HG02973 (cell line): ENCODE data around the gene ARHGEF16.

Source experiments
- ATAC-seq: cut with Tn5 transposase; IDR thresholded peaks from one replicate; pipeline ENCODE4 v1.9.1; 2021; ENCODE audit warnings: moderate library complexity; ENCODE audit not compliant: unreplicated experiment

Gene ARHGEF16

GRCh38 chr1:3466366-3467075, 12.1 kb downstream of the ARHGEF16 start:
- no peak for ATAC-seq

- no peak for ATAC-seq
Observed at GRCh38 chr1:3467096-3468036, 12.9 kb downstream of the ARHGEF16 start.

- no peak for ATAC-seq
Observed at GRCh38 chr1:3468236-3469103, 14.0 kb downstream of the ARHGEF16 start.

GRCh38 chr1:3469104-3469848, 14.8 kb downstream of the ARHGEF16 start:
- ATAC-seq: no peak

- ATAC-seq: no peak
Observed at GRCh38 chr1:3469849-3470649, 15.6 kb downstream of the ARHGEF16 start.

- ATAC-seq: no peak
Observed at GRCh38 chr1:3470650-3471355, 16.3 kb downstream of the ARHGEF16 start.

GRCh38 chr1:3471356-3472087, 17.1 kb downstream of the ARHGEF16 start:
- ATAC-seq: no peak

GRCh38 chr1:3472088-3472850, 17.8 kb downstream of the ARHGEF16 start:
- ATAC-seq: no peak

GRCh38 chr1:3472906-3473305, 18.4 kb downstream of the ARHGEF16 start:
- ATAC-seq: no peak

- no peak for ATAC-seq
Observed at GRCh38 chr1:3473381-3473844, 18.9 kb downstream of the ARHGEF16 start.

GRCh38 chr1:3474016-3474415, 19.6 kb downstream of the ARHGEF16 start:
- ATAC-seq: no peak

GRCh38 chr1:3474421-3474820, 20.0 kb downstream of the ARHGEF16 start:
- no peak for ATAC-seq

GRCh38 chr1:3475839-3476573, 21.5 kb downstream of the ARHGEF16 start:
- no peak for ATAC-seq

- ATAC-seq: no peak
Observed at GRCh38 chr1:3476666-3477065, 22.2 kb downstream of the ARHGEF16 start.

GRCh38 chr1:3477241-3477995, 23.0 kb downstream of the ARHGEF16 start:
- no peak for ATAC-seq

- no peak for ATAC-seq
Observed at GRCh38 chr1:3478187-3478586, 23.7 kb downstream of the ARHGEF16 start.
